ENCODE data around the gene NT5C3B.

DNA sequence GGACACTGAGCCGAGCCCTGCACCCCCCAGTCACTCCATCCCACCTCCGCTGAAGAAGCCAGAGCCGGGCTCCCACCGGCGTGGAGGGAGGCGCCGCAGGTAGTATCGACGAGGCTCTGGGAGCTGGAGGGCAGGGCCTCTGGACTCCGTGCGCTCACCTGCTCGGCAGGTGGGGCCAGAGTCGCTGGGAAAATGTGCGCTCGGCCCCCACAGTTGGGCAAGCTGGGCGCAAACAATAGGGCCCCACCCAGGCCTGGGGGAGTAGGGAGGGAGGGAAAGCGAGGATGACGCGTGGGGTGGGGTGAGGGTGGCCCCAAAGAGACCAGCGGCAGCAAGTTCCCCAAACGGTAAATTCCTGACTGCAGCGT, 50.2 kb downstream of the NT5C3B start:
- no peak for TF ChIP-seq CTCF (IDR thresholded peaks at IDR 0.05; ENCODE audit: low read depth, low read length, missing input control)
- no peak for TF ChIP-seq REST (IDR thresholded peaks at IDR 0.05)
- TF ChIP-seq EGR1 (IDR thresholded peaks at IDR 0.05; ENCODE audit: low read depth in 2 of 2): no peak
- TF ChIP-seq RXRA (IDR thresholded peaks at IDR 0.05): no peak
- TF ChIP-seq, protein P1, sequence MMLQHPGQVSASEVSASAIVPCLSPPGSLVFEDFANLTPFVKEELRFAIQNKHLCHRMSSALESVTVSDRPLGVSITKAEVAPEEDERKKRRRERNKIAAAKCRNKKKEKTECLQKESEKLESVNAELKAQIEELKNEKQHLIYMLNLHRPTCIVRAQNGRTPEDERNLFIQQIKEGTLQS (IDR thresholded peaks at IDR 0.05): no peak
- no peak for TF ChIP-seq JUND (IDR thresholded peaks at IDR 0.05)
- no peak for TF ChIP-seq YY1 (IDR thresholded peaks at IDR 0.05)

All from liver (tissue), 3 donors.